ENCODE measurements around the gene TSPAN14.

TSPAN14 gene

GRCh38 chr10:80522756-80523363 lies 68.8 kb downstream of the TSPAN14 start:
- Histone ChIP-seq H3K4me3 (ENCODE audit: severe bottlenecking) (no peak overlapping the region), H3K9me3 (ENCODE audit: severe bottlenecking) (no peaks in the 10 kb centered on the region), H3K4me1 (ENCODE audit: insufficient read depth, poor library complexity, severe bottlenecking) (no peaks in the 10 kb centered on the region), H3K27ac (ENCODE audit: poor library complexity, severe bottlenecking) (peak overlapping the region; percentile 11), H3K27me3 (ENCODE audit: insufficient read depth, poor library complexity, severe bottlenecking) (no peaks in the 10 kb centered on the region), H3K36me3 (ENCODE audit: low read depth) (peaks cover 28% of the 10 kb centered on the region)
- DNase-seq (ENCODE audit: low spot score) (no peak), ATAC-seq (ENCODE audit: low read depth) (peak; percentile 21; the same call in 2 of the 3 replicates)
- TF ChIP-seq CTCF (IDR thresholded peaks at IDR 0.05; ENCODE audit: poor library complexity, severe bottlenecking) = no peak

- Histone ChIP-seq H3K9me3 (ENCODE audit: severe bottlenecking) (no peaks in the 10 kb centered on the region), H3K4me3 (ENCODE audit: severe bottlenecking) (no peak overlapping the region), H3K27ac (ENCODE audit: poor library complexity, severe bottlenecking) (peak overlapping the region; percentile 20), H3K4me1 (ENCODE audit: insufficient read depth, poor library complexity, severe bottlenecking) (no peaks in the 10 kb centered on the region), H3K36me3 (ENCODE audit: low read depth) (peaks cover 19% of the 10 kb centered on the region; the same call in 1 of the 2 replicates), H3K27me3 (ENCODE audit: insufficient read depth, poor library complexity, severe bottlenecking) (no peaks in the 10 kb centered on the region)
- DNase-seq (ENCODE audit: low spot score) = no peak
- no peak; the same call in 2 of the 3 replicates for ATAC-seq (ENCODE audit: low read depth)
- TF ChIP-seq CTCF (IDR thresholded peaks at IDR 0.05; ENCODE audit: poor library complexity, severe bottlenecking) = no peak
Observed at GRCh38 chr10:80523773-80524172, 69.7 kb downstream of the TSPAN14 start.

- H3K4me1 ChIP-seq (ENCODE audit: insufficient read depth, poor library complexity, severe bottlenecking) = no peaks in the 10 kb centered on the region
- ATAC-seq (ENCODE audit: low read depth) = peak; percentile 15; the same call in 1 of the 3 replicates
- H3K4me3 ChIP-seq (ENCODE audit: severe bottlenecking) = no peak overlapping the region
- H3K27me3 ChIP-seq (ENCODE audit: insufficient read depth, poor library complexity, severe bottlenecking) = no peaks in the 10 kb centered on the region
- DNase-seq (ENCODE audit: low spot score) = no peak
- H3K9me3 ChIP-seq (ENCODE audit: severe bottlenecking) = no peaks in the 10 kb centered on the region
- no peak for TF ChIP-seq CTCF (IDR thresholded peaks at IDR 0.05; ENCODE audit: poor library complexity, severe bottlenecking)
- H3K27ac ChIP-seq (ENCODE audit: poor library complexity, severe bottlenecking) = peak overlapping the region; percentile 20
- peaks cover 13% of the 10 kb centered on the region; the same call in 1 of the 2 replicates for H3K36me3 ChIP-seq (ENCODE audit: low read depth)
Observed at GRCh38 chr10:80524190-80524909, 70.2 kb downstream of the TSPAN14 start.

GRCh38 chr10:80526218-80526617 lies 72.1 kb downstream of the TSPAN14 start:
- H3K27me3 ChIP-seq (ENCODE audit: insufficient read depth, poor library complexity, severe bottlenecking) = no peaks in the 10 kb centered on the region
- DNase-seq (ENCODE audit: low spot score) (no peak), ATAC-seq (ENCODE audit: low read depth) (no peak)
- H3K4me3 ChIP-seq (ENCODE audit: severe bottlenecking) = no peak overlapping the region
- no peaks in the 10 kb centered on the region for H3K9me3 ChIP-seq (ENCODE audit: severe bottlenecking)
- no peak for TF ChIP-seq CTCF (IDR thresholded peaks at IDR 0.05; ENCODE audit: poor library complexity, severe bottlenecking)
- no peaks in the 10 kb centered on the region for H3K36me3 ChIP-seq (ENCODE audit: low read depth)
- H3K27ac ChIP-seq (ENCODE audit: poor library complexity, severe bottlenecking) = no peak overlapping the region
- H3K4me1 ChIP-seq (ENCODE audit: insufficient read depth, poor library complexity, severe bottlenecking) = no peaks in the 10 kb centered on the region

GRCh38 chr10:80526742-80527141 lies 72.6 kb downstream of the TSPAN14 start:
- no peak for DNase-seq (ENCODE audit: low spot score)
- Histone ChIP-seq H3K36me3 (ENCODE audit: low read depth) (no peaks in the 10 kb centered on the region), H3K4me3 (ENCODE audit: severe bottlenecking) (no peak overlapping the region), H3K27ac (ENCODE audit: poor library complexity, severe bottlenecking) (no peak overlapping the region), H3K9me3 (ENCODE audit: severe bottlenecking) (no peaks in the 10 kb centered on the region), H3K4me1 (ENCODE audit: insufficient read depth, poor library complexity, severe bottlenecking) (no peaks in the 10 kb centered on the region), H3K27me3 (ENCODE audit: insufficient read depth, poor library complexity, severe bottlenecking) (no peaks in the 10 kb centered on the region)
- ATAC-seq (ENCODE audit: low read depth) = no peak
- no peak for TF ChIP-seq CTCF (IDR thresholded peaks at IDR 0.05; ENCODE audit: poor library complexity, severe bottlenecking)
